ENCODE results near the gene LMBR1L.
A peak's percentile ranks its signal among the peaks of the same experiment; 100 is the strongest.

LMBR1L gene

GRCh38 chr12:49055978-49056754 lies 54.5 kb downstream of the LMBR1L start:
- TF ChIP-seq CTCF (IDR thresholded peaks at IDR 0.05; ENCODE audit: insufficient read depth, low read length, poor library complexity, severe bottlenecking): no peak
- H3K36me3 ChIP-seq (ENCODE audit: control insufficient read depth, insufficient read depth, low read length): peaks cover 26% of the 10 kb centered on the region
- H3K27me3 ChIP-seq (replicated peaks; ENCODE audit: control insufficient read depth, insufficient read depth, low read length): no peaks in the 10 kb centered on the region
- no peak for DNase-seq (ENCODE audit: extremely low read depth, insufficient read length)
- H3K4me3 ChIP-seq (replicated peaks; ENCODE audit: low read depth, low read length): peak overlapping the region; percentile 70

GRCh38 chr12:49055092-49055491 lies 55.6 kb downstream of the LMBR1L start:
- Histone ChIP-seq H3K4me3 (replicated peaks; ENCODE audit: low read depth, low read length) (no peak overlapping the region), H3K27me3 (replicated peaks; ENCODE audit: control insufficient read depth, insufficient read depth, low read length) (no peaks in the 10 kb centered on the region), H3K36me3 (ENCODE audit: control insufficient read depth, insufficient read depth, low read length) (peaks cover 36% of the 10 kb centered on the region)
- DNase-seq (ENCODE audit: extremely low read depth, insufficient read length): no peak
- TF ChIP-seq CTCF (IDR thresholded peaks at IDR 0.05; ENCODE audit: insufficient read depth, low read length, poor library complexity, severe bottlenecking): no peak

GRCh38 chr12:49054524-49054923 lies 56.1 kb downstream of the LMBR1L start:
- Histone ChIP-seq H3K27me3 (replicated peaks; ENCODE audit: control insufficient read depth, insufficient read depth, low read length) (no peaks in the 10 kb centered on the region), H3K36me3 (ENCODE audit: control insufficient read depth, insufficient read depth, low read length) (peaks cover 42% of the 10 kb centered on the region), H3K4me3 (replicated peaks; ENCODE audit: low read depth, low read length) (no peak overlapping the region)
- no peak for TF ChIP-seq CTCF (IDR thresholded peaks at IDR 0.05; ENCODE audit: insufficient read depth, low read length, poor library complexity, severe bottlenecking)
- no peak for DNase-seq (ENCODE audit: extremely low read depth, insufficient read length)

- peaks cover 46% of the 10 kb centered on the region for H3K36me3 ChIP-seq (ENCODE audit: control insufficient read depth, insufficient read depth, low read length)
- no peaks in the 10 kb centered on the region for H3K27me3 ChIP-seq (replicated peaks; ENCODE audit: control insufficient read depth, insufficient read depth, low read length)
- TF ChIP-seq CTCF (IDR thresholded peaks at IDR 0.05; ENCODE audit: insufficient read depth, low read length, poor library complexity, severe bottlenecking): no peak
- no peak for DNase-seq (ENCODE audit: extremely low read depth, insufficient read length)
- no peak overlapping the region for H3K4me3 ChIP-seq (replicated peaks; ENCODE audit: low read depth, low read length)
These were observed 56.6 kb downstream of the LMBR1L start for GRCh38 chr12:49054096-49054495.

GRCh38 chr12:49052451-49053208 lies 58.0 kb downstream of the LMBR1L start:
- DNase-seq (ENCODE audit: extremely low read depth, insufficient read length): no peak
- peaks cover 60% of the 10 kb centered on the region for H3K36me3 ChIP-seq (ENCODE audit: control insufficient read depth, insufficient read depth, low read length)
- no peaks in the 10 kb centered on the region for H3K27me3 ChIP-seq (replicated peaks; ENCODE audit: control insufficient read depth, insufficient read depth, low read length)
- no peak for TF ChIP-seq CTCF (IDR thresholded peaks at IDR 0.05; ENCODE audit: insufficient read depth, low read length, poor library complexity, severe bottlenecking)
- no peak overlapping the region for H3K4me3 ChIP-seq (replicated peaks; ENCODE audit: low read depth, low read length)
